HepG2 (cell line): ENCODE results near the gene PLCXD1. TPM values are rescaled to one million over a fixed set of nuclear protein-coding genes. Genes with fewer than 3 reads are reported as not detected.

Experiments
- ATAC-seq: fragments of 200-7000 bp; cut with Tn5 transposase; 3 replicates; pipeline ENCODE4 v1.9.1; 2020; ENCODE audit warnings: mild to moderate bottlenecking, moderate library complexity
- BruUV-seq: library from RNA; stranded (reverse); fragments of 400-500 nt; replicated peaks from 2 replicates; lab custom pipeline; 2021; lab: Mats Ljungman, UMichigan
- CTCF ChIA-PET: fragments of 300-600 bp; formaldehyde crosslinking; extraction: SDS; loops from one replicate; lab custom pipeline; 2021; ENCODE audit warnings: low total read pairs, inconsistent platforms, low intra/inter-chr PET ratio; lab: Yijun Ruan, JAX
- POLR2A ChIA-PET: fragments of 350-600 bp; sonication (Branson Sonifier 250); formaldehyde crosslinking; loops from one replicate; lab custom pipeline; 2020; ENCODE audit warnings: antibody characterized with exemption, inconsistent platforms; lab: Yijun Ruan, JAX
- DNase-seq: peaks from one replicate; pipeline ENCODE4 v3.0.0-alpha.2; 2015; ENCODE audit warnings: low spot score
- FAIRE-seq: peaks from 3 replicates; lab custom pipeline; 2011; peaks lifted over from hg19 to GRCh38; lab: Jason Lieb, UNC
- H2AFZ ChIP-seq: one replicate; pipeline ENCODE4 v1.6.1; 2011; ENCODE audit warnings: low read length, inconsistent platforms
- H3K27ac ChIP-seq: fragments of 300-600 bp; 3 replicates; pipeline ENCODE4 v1.8.0; 2011; ENCODE audit warnings: mixed run types, mild to moderate bottlenecking, mixed read lengths, low read length, inconsistent platforms; ENCODE audit not compliant: insufficient read depth; ENCODE audit errors: extremely low read length
- H3K27me3 ChIP-seq, 2 experiments: fragments of 200-600 bp in 1 of 2; 2 replicates in 1 of 2; 3 replicates in 1 of 2; pipeline versions ENCODE4 v1.6.0 to v1.8.0; 2011; ENCODE audit warnings: low read length in 2 of 2, mild to moderate bottlenecking in 2 of 2, moderate library complexity in 2 of 2, inconsistent platforms in 1 of 2; ENCODE audit not compliant: insufficient read depth in 2 of 2, control insufficient read depth in 1 of 2
- H3K36me3 ChIP-seq, 2 experiments: fragments of 200-600 bp in 1 of 2; replicated peaks in 1 of 2; 2 replicates in 1 of 2; 3 replicates in 1 of 2; pipeline versions ENCODE4 v1.5.1 to v1.8.0; 2011; ENCODE audit warnings: low read length in 2 of 2, inconsistent platforms in 1 of 2; ENCODE audit not compliant: insufficient read depth in 2 of 2, control insufficient read depth in 1 of 2
- H3K4me1 ChIP-seq: 2 replicates; pipeline ENCODE4 v1.5.1; 2012; ENCODE audit warnings: low read length, inconsistent platforms; ENCODE audit not compliant: insufficient read depth
- H3K4me2 ChIP-seq: 2 replicates; pipeline ENCODE4 v1.6.0; 2011; ENCODE audit warnings: low read depth, low read length, inconsistent platforms
- H3K4me3 ChIP-seq, 3 experiments: fragments of 200-600 bp in 1 of 3; sonication (generic), shearing (Covaris generic) in 1 of 3; replicated peaks in 1 of 3; 2 replicates each; pipeline ENCODE4 v1.5.1; 2011 to 2016; ENCODE audit warnings: low read length in 3 of 3, inconsistent platforms in 2 of 3, low read depth in 2 of 3, mild to moderate bottlenecking in 2 of 3, control low read depth in 1 of 3, mixed read lengths in 1 of 3; ENCODE audit not compliant: insufficient read depth in 1 of 3
- H3K79me2 ChIP-seq: one replicate; pipeline ENCODE4 v1.6.1; 2011; ENCODE audit warnings: low read length, inconsistent platforms; ENCODE audit not compliant: insufficient read depth
- H3K9ac ChIP-seq: 2 replicates; pipeline ENCODE4 v1.6.0; 2011; ENCODE audit warnings: mild to moderate bottlenecking, low read depth, low read length, inconsistent platforms; ENCODE audit not compliant: insufficient read depth
- H3K9me3 ChIP-seq: 2 replicates; pipeline ENCODE4 v1.5.1; 2012; ENCODE audit warnings: mild to moderate bottlenecking, low read length
- H4K20me1 ChIP-seq: 2 replicates; pipeline ENCODE4 v1.6.0; 2011; ENCODE audit warnings: inconsistent platforms, mild to moderate bottlenecking, low read length, moderate library complexity; ENCODE audit not compliant: insufficient read depth
- AGO2 ChIP-seq: fragments of 200-400 bp; formaldehyde crosslinking; optimal IDR thresholded peaks from 2 replicates; pipeline ENCODE3; 2017; ENCODE audit warnings: mild to moderate bottlenecking, low read depth, low read length, moderate library complexity
- DPF2 ChIP-seq: sonication (generic); formaldehyde crosslinking; IDR thresholded peaks from 2 replicates; pipeline ENCODE4 v1.4.0; 2020; ENCODE audit warnings: mild to moderate bottlenecking, low read depth, missing genetic modification reagents, borderline replicate concordance
- GABPB1 ChIP-seq: IDR thresholded peaks from 2 replicates; pipeline ENCODE4 v1.6.1; 2016; ENCODE audit warnings: mild to moderate bottlenecking, missing genetic modification reagents, moderate library complexity, missing compliant biosample characterization
- HNRNPL ChIP-seq: fragments of 200-400 bp; formaldehyde crosslinking; IDR thresholded peaks from 2 replicates; pipeline ENCODE4 v1.6.1; 2017; ENCODE audit warnings: mild to moderate bottlenecking, low read depth, low read length
- JUND ChIP-seq: sonication (generic); formaldehyde crosslinking; IDR thresholded peaks from 2 replicates; pipeline ENCODE4 v1.8.0; 2022; ENCODE audit warnings: mild to moderate bottlenecking, missing genetic modification reagents
- KDM2A ChIP-seq: sonication (generic); formaldehyde crosslinking; IDR thresholded peaks from 2 replicates; pipeline ENCODE4 v1.4.0; 2020; ENCODE audit warnings: low read depth, missing genetic modification reagents, borderline replicate concordance
- NFE2L2 ChIP-seq: fragments of 150-350 bp; IDR thresholded peaks from 2 replicates; pipeline ENCODE4 v1.6.1; 2014; ENCODE audit warnings: low read length
- NFRKB ChIP-seq: fragments of 450-650 bp; IDR thresholded peaks from 2 replicates; pipeline ENCODE4 v1.6.1; 2017
- STAT5B ChIP-seq: sonication (generic); formaldehyde crosslinking; IDR thresholded peaks from 2 replicates; pipeline ENCODE4 v1.4.0; 2020; ENCODE audit warnings: missing genetic modification reagents
- TOE1 ChIP-seq: sonication (generic); formaldehyde crosslinking; IDR thresholded peaks from 2 replicates; pipeline ENCODE4 v1.4.0; 2020; ENCODE audit warnings: mild to moderate bottlenecking, missing genetic modification reagents
- TOPORS ChIP-seq: sonication (generic); formaldehyde crosslinking; IDR thresholded peaks from 2 replicates; pipeline ENCODE4 v1.8.0; 2023; ENCODE audit warnings: mild to moderate bottlenecking, missing genetic modification reagents
- ZNF260 ChIP-seq: sonication (generic); formaldehyde crosslinking; IDR thresholded peaks from 2 replicates; pipeline ENCODE4 v1.4.0; 2020; ENCODE audit warnings: missing genetic modification reagents, low read depth, mild to moderate bottlenecking, borderline replicate concordance
- WGBS: methylation state at CpG from one replicate; pipeline ENCODE4 v1.1.6; 2017; ENCODE audit warnings: low lambda C conversion rate; 5-methylcytosine and 5-hydroxymethylcytosine counted together
- in situ Hi-C: cut with HindIII; loops from 2 replicates; pipeline ENCODE4 v1.10.0; 2017; ENCODE audit warnings: low pct_unique_long_range_greater_than_20kb; ENCODE audit not compliant: extremely low pct_ligation_motif_present
- intact Hi-C: fragments of 100-400 bp; cut with micrococcal nuclease; formaldehyde crosslinking; loops from one replicate; pipeline ENCODE4 v1.10.0; 2022; ENCODE audit not compliant: unreplicated experiment
- polyA plus RNA-seq, 8 experiments: library from polyadenylated mRNA; depleted of rRNA in 3 of 8; stranded (reverse) in 7 of 8; unstranded in 1 of 8; fragments of >200 nt; fragmentation: Illumina TruSeq in 4 of 8; extraction: Trizol in 4 of 8; gene quantifications; 2 replicates each; pipeline versions ENCODE4 v1.2.1 to v1.2.3, GENCODE V29; 2011 to 2016; ENCODE audit warnings: low read depth in 4 of 8, missing spikeins in 1 of 8, mixed read lengths in 1 of 8; ENCODE audit not compliant: insufficient read depth in 1 of 8
- total RNA-seq, 5 experiments: library from RNA; depleted of rRNA; stranded (reverse); fragments of >200 nt; fragmentation: Illumina TruSeq; extraction: Trizol; gene quantifications; 2 replicates each; pipeline ENCODE4 v1.2.3, GENCODE V29; 2016; ENCODE audit warnings: low read depth in 1 of 5
- TF ChIP-seq, protein P1 (sequence below): sonication (generic); formaldehyde crosslinking; IDR thresholded peaks from 2 replicates; pipeline ENCODE4 v1.9.0; 2022; ENCODE audit warnings: missing genetic modification reagents, mild to moderate bottlenecking, borderline replicate concordance
- TF ChIP-seq, protein P2 (sequence below): sonication (generic); formaldehyde crosslinking; IDR thresholded peaks from 2 replicates; pipeline ENCODE4 v1.8.0; 2022; ENCODE audit warnings: missing genetic modification reagents, mild to moderate bottlenecking, inconsistent platforms, borderline replicate concordance
- TF ChIP-seq, protein P3 (sequence below): sonication (generic); formaldehyde crosslinking; IDR thresholded peaks from 2 replicates; pipeline ENCODE4 v1.9.0; 2021; ENCODE audit warnings: missing genetic modification reagents, borderline replicate concordance
- TF ChIP-seq, protein P4 (sequence below): sonication (generic); formaldehyde crosslinking; conservative IDR thresholded peaks from 2 replicates; pipeline ENCODE4 v1.5.0; 2020; ENCODE audit warnings: missing genetic modification reagents

PLCXD1 gene
- total and polyA plus RNA-seq, 2 of the 13 experiments (the other 11 are each of a cell fraction or from before 2014, with no cell fraction given), result 87.7 to 153 TPM

DNA sequence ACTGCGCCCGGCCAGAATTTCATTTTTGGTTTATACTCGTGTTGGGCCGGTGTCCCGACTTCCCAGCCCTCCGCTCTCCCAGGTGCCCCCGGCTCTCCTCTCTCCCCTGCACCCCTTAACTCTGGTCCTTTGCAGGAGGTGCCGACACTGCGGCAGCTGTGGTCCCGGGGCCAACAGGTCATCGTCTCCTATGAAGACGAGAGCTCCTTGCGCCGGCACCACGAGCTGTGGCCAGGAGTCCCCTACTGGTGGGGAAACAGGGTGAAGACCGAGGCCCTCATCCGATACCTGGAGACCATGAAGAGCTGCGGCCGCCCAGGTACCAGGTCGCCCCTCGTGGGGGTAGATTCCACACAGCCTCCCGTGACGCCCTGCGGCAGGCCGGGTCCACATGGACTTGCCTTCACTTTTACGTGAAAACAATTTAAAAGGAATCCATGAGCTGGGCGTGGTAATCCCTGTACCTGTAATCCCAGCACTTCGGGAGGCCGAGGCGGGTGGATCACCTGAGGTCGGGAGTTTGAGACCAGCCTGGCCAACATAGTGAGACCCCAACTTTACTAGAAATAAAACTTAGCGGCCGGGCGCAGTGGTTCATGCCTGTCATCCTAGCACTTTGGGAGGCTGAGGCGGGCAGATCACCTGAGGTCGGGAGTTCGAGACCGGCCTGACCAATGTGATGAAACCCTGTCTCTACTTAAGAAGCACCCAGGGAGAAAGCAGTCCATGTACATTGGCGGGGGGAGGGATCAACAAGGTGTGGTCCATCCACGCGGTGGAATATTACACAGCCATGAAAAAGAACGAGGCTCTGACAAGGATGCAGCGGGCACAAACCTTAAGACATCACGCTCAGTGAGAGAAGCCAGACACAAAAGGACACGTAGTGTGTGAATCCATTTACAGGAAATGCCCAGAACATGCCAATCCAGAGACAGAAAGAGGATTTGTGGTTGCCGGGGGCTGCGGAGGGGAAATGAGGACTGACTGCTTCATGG lies 12.0 kb downstream of the PLCXD1 start:
- Histone ChIP-seq H3K9ac (no peak overlapping the region), H3K9me3 (no peaks in the 10 kb centered on the region), H3K27me3 (no peaks in the 10 kb centered on the region), H3K36me3 (peaks cover 26 to 58% of the 10 kb centered on the region in 2 experiments), H3K4me2 (no peak overlapping the region), H3K4me3 (no peak overlapping the region), H3K79me2 (no peaks in the 10 kb centered on the region), H2AFZ (no peak overlapping the region), H3K27ac (no peak overlapping the region), H4K20me1 (peaks cover 33% of the 10 kb centered on the region; the same call in 1 of the 2 replicates), H3K4me1 (no peaks in the 10 kb centered on the region)
- ChIA-PET CTCF (no interaction called here), POLR2A (no interaction called here)
- ATAC-seq (no peak), FAIRE-seq (no peak), DNase-seq (no peak)
- 96% methylated on average over 42 of the region's 47 CpGs for WGBS
- in situ Hi-C loops, result no loop called here
- BruUV-seq, result TSS peak; percentile 59
- intact Hi-C loops, result no loop called here
- TF ChIP-seq DPF2 (no peak), TOE1 (CRISPR knock-in tag) (no peak), TOPORS (CRISPR knock-in tag) (no peak), AGO2 (peak; percentile 86), HNRNPL (0 out of 2 replicates have a peak, but pooled peaks have one; percentile 44), NFE2L2 (no peak), KDM2A (CRISPR knock-in tag) (no peak), STAT5B (CRISPR knock-in tag) (no peak), ZNF260 (CRISPR knock-in tag) (peak; percentile 41; the same call in 1 of the 2 replicates), GABPB1 (CRISPR knock-in tag) (no peak), JUND (CRISPR knock-in tag) (no peak), NFRKB (no peak)
- TF ChIP-seq, protein P1, sequence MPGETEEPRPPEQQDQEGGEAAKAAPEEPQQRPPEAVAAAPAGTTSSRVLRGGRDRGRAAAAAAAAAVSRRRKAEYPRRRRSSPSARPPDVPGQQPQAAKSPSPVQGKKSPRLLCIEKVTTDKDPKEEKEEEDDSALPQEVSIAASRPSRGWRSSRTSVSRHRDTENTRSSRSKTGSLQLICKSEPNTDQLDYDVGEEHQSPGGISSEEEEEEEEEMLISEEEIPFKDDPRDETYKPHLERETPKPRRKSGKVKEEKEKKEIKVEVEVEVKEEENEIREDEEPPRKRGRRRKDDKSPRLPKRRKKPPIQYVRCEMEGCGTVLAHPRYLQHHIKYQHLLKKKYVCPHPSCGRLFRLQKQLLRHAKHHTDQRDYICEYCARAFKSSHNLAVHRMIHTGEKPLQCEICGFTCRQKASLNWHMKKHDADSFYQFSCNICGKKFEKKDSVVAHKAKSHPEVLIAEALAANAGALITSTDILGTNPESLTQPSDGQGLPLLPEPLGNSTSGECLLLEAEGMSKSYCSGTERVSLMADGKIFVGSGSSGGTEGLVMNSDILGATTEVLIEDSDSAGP (CRISPR knock-in tag), result no peak
- TF ChIP-seq, protein P2, sequence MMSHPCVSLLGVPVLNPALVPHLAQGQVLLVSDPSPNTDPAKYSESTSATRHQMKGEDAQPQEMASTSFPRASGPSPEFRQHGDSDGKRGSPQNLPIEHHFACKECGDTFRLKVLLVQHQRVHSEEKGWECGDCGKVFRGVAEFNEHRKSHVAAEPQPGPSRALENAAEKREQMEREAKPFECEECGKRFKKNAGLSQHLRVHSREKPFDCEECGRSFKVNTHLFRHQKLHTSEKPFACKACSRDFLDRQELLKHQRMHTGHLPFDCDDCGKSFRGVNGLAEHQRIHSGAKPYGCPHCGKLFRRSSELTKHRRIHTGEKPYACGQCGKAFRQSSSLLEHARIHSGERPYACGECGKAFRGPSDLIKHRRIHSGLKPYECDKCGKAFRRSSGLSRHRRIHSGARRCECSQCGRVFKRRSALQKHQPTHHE (CRISPR knock-in tag), result no peak
- TF ChIP-seq, protein P3, sequence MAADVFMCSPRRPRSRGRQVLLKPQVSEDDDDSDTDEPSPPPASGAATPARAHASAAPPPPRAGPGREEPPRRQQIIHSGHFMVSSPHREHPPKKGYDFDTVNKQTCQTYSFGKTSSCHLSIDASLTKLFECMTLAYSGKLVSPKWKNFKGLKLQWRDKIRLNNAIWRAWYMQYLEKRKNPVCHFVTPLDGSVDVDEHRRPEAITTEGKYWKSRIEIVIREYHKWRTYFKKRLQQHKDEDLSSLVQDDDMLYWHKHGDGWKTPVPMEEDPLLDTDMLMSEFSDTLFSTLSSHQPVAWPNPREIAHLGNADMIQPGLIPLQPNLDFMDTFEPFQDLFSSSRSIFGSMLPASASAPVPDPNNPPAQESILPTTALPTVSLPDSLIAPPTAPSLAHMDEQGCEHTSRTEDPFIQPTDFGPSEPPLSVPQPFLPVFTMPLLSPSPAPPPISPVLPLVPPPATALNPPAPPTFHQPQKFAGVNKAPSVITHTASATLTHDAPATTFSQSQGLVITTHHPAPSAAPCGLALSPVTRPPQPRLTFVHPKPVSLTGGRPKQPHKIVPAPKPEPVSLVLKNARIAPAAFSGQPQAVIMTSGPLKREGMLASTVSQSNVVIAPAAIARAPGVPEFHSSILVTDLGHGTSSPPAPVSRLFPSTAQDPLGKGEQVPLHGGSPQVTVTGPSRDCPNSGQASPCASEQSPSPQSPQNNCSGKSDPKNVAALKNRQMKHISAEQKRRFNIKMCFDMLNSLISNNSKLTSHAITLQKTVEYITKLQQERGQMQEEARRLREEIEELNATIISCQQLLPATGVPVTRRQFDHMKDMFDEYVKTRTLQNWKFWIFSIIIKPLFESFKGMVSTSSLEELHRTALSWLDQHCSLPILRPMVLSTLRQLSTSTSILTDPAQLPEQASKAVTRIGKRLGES, result no peak
- TF ChIP-seq, protein P4, sequence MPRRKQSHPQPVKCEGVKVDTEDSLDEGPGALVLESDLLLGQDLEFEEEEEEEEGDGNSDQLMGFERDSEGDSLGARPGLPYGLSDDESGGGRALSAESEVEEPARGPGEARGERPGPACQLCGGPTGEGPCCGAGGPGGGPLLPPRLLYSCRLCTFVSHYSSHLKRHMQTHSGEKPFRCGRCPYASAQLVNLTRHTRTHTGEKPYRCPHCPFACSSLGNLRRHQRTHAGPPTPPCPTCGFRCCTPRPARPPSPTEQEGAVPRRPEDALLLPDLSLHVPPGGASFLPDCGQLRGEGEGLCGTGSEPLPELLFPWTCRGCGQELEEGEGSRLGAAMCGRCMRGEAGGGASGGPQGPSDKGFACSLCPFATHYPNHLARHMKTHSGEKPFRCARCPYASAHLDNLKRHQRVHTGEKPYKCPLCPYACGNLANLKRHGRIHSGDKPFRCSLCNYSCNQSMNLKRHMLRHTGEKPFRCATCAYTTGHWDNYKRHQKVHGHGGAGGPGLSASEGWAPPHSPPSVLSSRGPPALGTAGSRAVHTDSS (CRISPR knock-in tag), result no peak
